ENCODE measurements around the gene USP25. TPM values are rescaled to one million over a fixed set of nuclear protein-coding genes. Genes with fewer than 3 reads are reported as not detected.

The USP25 gene
- total and polyA plus RNA-seq, 12 donors: 13.5 to 57.7 (median 45.9) TPM

- Histone ChIP-seq H3K36me3 (peaks cover 0 to 18% (median 0%) of the 10 kb centered on the region in 9 donors), H3K27me3 (no peaks in the 10 kb centered on the region), H3K4me3 (no peak overlapping the region), H3K9me3 (peaks cover 0 to 6% (median 0%) of the 10 kb centered on the region in 11 donors), H3K27ac (no peak overlapping the region), H3K4me1 (peaks cover 0 to 20% (median 0%) of the 10 kb centered on the region in 9 donors)
- WGBS, 2 donors: 92 to 93% methylated on average over 3 of the region's 3 CpGs
- ATAC-seq: no peak
- no peak for TF ChIP-seq CTCF (IDR thresholded peaks at IDR 0.05)
- DNase-seq: no peak
- intact Hi-C loops (cut with DNase I): no loop called here
Observed at GRCh38 chr21:15797577-15798363, 68.0 kb downstream of the USP25 start.

- no peak for TF ChIP-seq CTCF (IDR thresholded peaks at IDR 0.05)
- Histone ChIP-seq H3K9me3 (peaks cover 0 to 6% (median 0%) of the 10 kb centered on the region in 11 donors), H3K27ac (no peak overlapping the region), H3K36me3 (peaks cover 0 to 36% (median 0%) of the 10 kb centered on the region in 9 donors), H3K4me1 (peaks cover 0 to 17% (median 4%) of the 10 kb centered on the region in 9 donors), H3K4me3 (no peak overlapping the region), H3K27me3 (no peaks in the 10 kb centered on the region)
- intact Hi-C loops (cut with DNase I): loop anchor here in 1 of 10 donors (10.0 kb wide), 1 partner anchor 57 kb away; no protein-coding TSS in a partner anchor
- 95 to 100% methylated on average over 3 of the region's 3 CpGs for WGBS, 2 donors
- no peak for ATAC-seq
- no peak for DNase-seq
Observed at GRCh38 chr21:15801352-15801863, 71.6 kb downstream of the USP25 start.

GRCh38 chr21:15804247-15805005 is 74.6 kb downstream of the USP25 start:
- Histone ChIP-seq H3K27ac (no peak overlapping the region), H3K9me3 (peaks cover 0 to 6% (median 0%) of the 10 kb centered on the region in 11 donors), H3K4me1 (peaks cover 0 to 7% (median 0%) of the 10 kb centered on the region in 9 donors), H3K4me3 (no peak overlapping the region), H3K36me3 (peaks cover 0 to 40% (median 0%) of the 10 kb centered on the region in 9 donors), H3K27me3 (no peaks in the 10 kb centered on the region)
- no peak for TF ChIP-seq CTCF (IDR thresholded peaks at IDR 0.05)
- DNase-seq (no peak), ATAC-seq (peak in 2 of 8 donors; percentile 39 to 63)
- intact Hi-C loops (cut with DNase I): loop anchor here in 1 of 10 donors (10.0 kb wide), 1 partner anchor 60 kb away; no protein-coding TSS in a partner anchor
- 93 to 95% methylated on average over 4 of the region's 4 CpGs for WGBS, 2 donors

GRCh38 chr21:15809065-15809464 is 79.3 kb downstream of the USP25 start:
- DNase-seq (no peak), ATAC-seq (no peak)
- H3K9me3 ChIP-seq: no peaks in the 10 kb centered on the region
- peaks cover 0 to 7% (median 0%) of the 10 kb centered on the region in 9 donors for H3K4me1 ChIP-seq
- no peak for TF ChIP-seq CTCF (IDR thresholded peaks at IDR 0.05)
- H3K36me3 ChIP-seq: peaks cover 0 to 55% (median 0%) of the 10 kb centered on the region in 9 donors
- H3K27me3 ChIP-seq: no peaks in the 10 kb centered on the region
- intact Hi-C loops (cut with DNase I): loop anchor here in 1 of 10 donors (10.0 kb wide), 1 partner anchor 64 kb away; no protein-coding TSS in a partner anchor
- H3K27ac ChIP-seq: no peak overlapping the region
- H3K4me3 ChIP-seq: no peak overlapping the region
- 70 to 88% methylated on average over 7 of the region's 7 CpGs for WGBS, 2 donors

All from heart right ventricle (tissue), 16 donors.